Type B pancreatic cell (in vitro differentiated cells): ENCODE data around the gene PRKCZ. TPM values are rescaled to one million over a fixed set of nuclear protein-coding genes. Genes with fewer than 3 reads are reported as not detected.

ENCODE experiments used
- DNase-seq: peaks from one replicate; pipeline ENCODE4 v3.0.0; 2021; ENCODE audit warnings: mixed read lengths; ENCODE audit not compliant: unreplicated experiment; ENCODE audit errors: extremely low spot score
- H3K27ac Mint-ChIP-seq: 2 replicates; pipeline ENCODE4 v1.8.0; 2021; ENCODE audit warnings: mild to moderate bottlenecking, mixed read lengths
- H3K27me3 Mint-ChIP-seq: 2 replicates; pipeline ENCODE4 v1.8.0; 2021; ENCODE audit warnings: mixed read lengths
- H3K36me3 Mint-ChIP-seq: 2 replicates; pipeline ENCODE4 v1.8.0; 2021; ENCODE audit warnings: mixed read lengths
- H3K4me1 Mint-ChIP-seq: one replicate; pipeline ENCODE4 v1.8.0; 2021; ENCODE audit warnings: mixed read lengths; ENCODE audit not compliant: unreplicated experiment
- H3K4me3 Mint-ChIP-seq: 2 replicates; pipeline ENCODE4 v1.8.0; 2021; ENCODE audit warnings: mild to moderate bottlenecking, mixed read lengths
- H3K9me3 Mint-ChIP-seq: 2 replicates; pipeline ENCODE4 v1.8.0; 2021; ENCODE audit warnings: mixed read lengths
- total RNA-seq: library from RNA; stranded (reverse); gene quantifications from 2 replicates; pipeline ENCODE4 v1.2.1, GENCODE V29; 2021; ENCODE audit warnings: low replicate concordance
- TF ChIP-seq, protein P1 (sequence below): fragments of 200-600 bp; sonication (generic); conservative IDR thresholded peaks from 2 replicates; pipeline ENCODE4 v1.5.0; 2021; ENCODE audit warnings: antibody characterized with exemption, mild to moderate bottlenecking

The PRKCZ gene
- total RNA-seq, 1 donor from 2014 or later: 33.2 TPM

DNA sequence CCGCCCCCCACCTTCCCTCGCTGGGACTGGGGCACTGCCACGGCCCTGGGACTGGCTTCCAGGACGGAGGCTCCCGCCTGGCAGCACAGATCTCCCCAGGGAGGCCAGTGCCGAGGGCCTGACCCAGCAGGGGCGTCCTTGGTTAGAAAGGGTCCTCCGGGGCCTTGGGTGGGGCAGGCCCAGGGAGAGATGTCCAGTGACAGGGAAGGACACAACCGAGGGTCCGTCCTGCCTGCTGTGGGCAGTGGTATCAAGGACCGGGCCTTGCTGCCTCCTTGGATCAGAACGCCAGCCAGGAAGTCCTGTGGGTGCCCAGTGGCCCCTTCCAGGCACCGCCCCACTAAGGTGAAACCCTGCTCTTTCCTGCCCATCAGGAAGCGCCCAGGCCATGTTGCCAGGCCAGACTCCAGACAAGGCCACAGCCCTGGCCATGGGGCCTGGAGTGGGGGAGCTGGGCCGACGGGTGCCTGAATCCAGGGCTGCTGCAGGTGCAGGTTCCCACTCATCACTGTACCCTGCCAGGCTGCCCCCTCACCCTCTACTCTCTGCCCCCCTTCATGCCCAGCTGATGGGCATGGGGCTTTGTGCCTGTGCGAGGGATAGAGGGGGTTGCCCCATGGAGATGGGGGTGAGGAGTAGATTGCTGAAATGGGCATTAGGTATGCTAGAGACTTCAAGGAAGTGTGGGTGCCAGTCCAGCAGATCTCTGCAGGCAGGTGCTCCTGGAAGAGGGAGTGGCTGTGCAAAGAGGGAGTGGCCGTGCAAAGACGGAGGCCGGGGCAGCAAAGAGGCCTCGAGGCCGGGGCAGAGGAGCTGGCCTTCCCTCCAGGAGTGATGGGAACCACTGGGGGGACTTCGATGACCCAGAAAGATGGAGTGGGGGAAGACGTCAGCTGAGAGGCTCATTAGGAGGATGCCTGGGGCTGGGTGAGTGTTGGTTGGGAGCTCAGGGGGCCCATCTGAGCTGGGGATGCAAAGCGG is 2.2 kb upstream of the PRKCZ start:
- H3K4me3 Mint-ChIP-seq: peak overlapping the region; percentile 82
- H3K36me3 Mint-ChIP-seq: no peaks in the 10 kb centered on the region
- H3K27me3 Mint-ChIP-seq: peaks cover 42% of the 10 kb centered on the region
- TF ChIP-seq, protein P1, sequence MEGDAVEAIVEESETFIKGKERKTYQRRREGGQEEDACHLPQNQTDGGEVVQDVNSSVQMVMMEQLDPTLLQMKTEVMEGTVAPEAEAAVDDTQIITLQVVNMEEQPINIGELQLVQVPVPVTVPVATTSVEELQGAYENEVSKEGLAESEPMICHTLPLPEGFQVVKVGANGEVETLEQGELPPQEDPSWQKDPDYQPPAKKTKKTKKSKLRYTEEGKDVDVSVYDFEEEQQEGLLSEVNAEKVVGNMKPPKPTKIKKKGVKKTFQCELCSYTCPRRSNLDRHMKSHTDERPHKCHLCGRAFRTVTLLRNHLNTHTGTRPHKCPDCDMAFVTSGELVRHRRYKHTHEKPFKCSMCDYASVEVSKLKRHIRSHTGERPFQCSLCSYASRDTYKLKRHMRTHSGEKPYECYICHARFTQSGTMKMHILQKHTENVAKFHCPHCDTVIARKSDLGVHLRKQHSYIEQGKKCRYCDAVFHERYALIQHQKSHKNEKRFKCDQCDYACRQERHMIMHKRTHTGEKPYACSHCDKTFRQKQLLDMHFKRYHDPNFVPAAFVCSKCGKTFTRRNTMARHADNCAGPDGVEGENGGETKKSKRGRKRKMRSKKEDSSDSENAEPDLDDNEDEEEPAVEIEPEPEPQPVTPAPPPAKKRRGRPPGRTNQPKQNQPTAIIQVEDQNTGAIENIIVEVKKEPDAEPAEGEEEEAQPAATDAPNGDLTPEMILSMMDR: no peak
- H3K27ac Mint-ChIP-seq: peak overlapping the region; percentile 74
- DNase-seq: no peak
- H3K4me1 Mint-ChIP-seq: peaks cover 16% of the 10 kb centered on the region
- no peaks in the 10 kb centered on the region for H3K9me3 Mint-ChIP-seq

DNA sequence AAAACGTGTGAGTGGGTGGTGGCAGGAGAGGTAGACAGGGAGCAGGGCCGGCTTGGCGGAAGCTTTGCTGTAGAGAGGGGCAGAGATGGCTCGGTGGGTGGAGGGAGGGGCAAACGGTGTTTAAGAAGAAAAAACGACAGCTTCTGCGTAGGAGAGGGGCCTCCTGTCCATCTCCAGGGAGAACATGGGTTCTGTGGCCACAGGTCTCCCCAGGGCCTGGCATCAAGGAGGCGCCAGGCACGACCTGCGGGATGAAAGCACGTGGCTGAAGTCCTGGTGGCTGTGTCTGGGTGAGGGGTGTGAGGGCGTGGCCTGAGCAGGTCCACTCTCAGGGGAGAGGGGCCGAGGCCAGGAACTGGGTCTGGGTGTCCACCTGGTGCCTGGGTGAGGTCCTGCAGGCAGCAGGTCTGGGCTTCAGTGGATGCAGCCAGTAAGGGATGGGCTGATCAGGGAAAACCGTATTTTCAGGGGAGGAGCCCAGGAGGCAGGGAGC is 940 bp upstream of the PRKCZ start:
- DNase-seq: no peak
- TF ChIP-seq, protein P1: peak; percentile 61
- peaks cover 16% of the 10 kb centered on the region for H3K4me1 Mint-ChIP-seq
- H3K4me3 Mint-ChIP-seq: peak overlapping the region; percentile 88
- no peaks in the 10 kb centered on the region for H3K36me3 Mint-ChIP-seq
- peaks cover 37% of the 10 kb centered on the region for H3K27me3 Mint-ChIP-seq
- peak overlapping the region; percentile 89 for H3K27ac Mint-ChIP-seq
- no peaks in the 10 kb centered on the region for H3K9me3 Mint-ChIP-seq

DNA sequence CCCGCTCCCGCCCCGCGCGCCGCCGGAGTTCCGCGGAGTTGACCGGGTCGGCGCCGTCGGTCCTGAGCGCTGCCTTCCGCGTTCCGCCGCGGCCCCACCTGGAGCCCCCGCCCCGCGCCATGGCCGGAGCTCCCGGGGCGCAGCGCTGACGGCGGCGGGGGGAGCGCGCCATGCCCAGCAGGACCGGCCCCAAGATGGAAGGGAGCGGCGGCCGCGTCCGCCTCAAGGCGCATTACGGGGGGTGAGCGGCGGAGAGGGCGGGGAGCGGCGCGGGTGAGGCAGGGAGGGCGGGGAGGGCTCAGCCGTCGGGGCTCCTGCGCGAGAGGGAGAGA is 216 bp downstream of the PRKCZ start:
- Mint-ChIP-seq H3K27ac (no peak overlapping the region), H3K9me3 (no peaks in the 10 kb centered on the region), H3K4me3 (no peak overlapping the region), H3K4me1 (peaks cover 14% of the 10 kb centered on the region), H3K36me3 (no peaks in the 10 kb centered on the region), H3K27me3 (peaks cover 36% of the 10 kb centered on the region)
- DNase-seq: no peak
- TF ChIP-seq, protein P1: no peak

DNA sequence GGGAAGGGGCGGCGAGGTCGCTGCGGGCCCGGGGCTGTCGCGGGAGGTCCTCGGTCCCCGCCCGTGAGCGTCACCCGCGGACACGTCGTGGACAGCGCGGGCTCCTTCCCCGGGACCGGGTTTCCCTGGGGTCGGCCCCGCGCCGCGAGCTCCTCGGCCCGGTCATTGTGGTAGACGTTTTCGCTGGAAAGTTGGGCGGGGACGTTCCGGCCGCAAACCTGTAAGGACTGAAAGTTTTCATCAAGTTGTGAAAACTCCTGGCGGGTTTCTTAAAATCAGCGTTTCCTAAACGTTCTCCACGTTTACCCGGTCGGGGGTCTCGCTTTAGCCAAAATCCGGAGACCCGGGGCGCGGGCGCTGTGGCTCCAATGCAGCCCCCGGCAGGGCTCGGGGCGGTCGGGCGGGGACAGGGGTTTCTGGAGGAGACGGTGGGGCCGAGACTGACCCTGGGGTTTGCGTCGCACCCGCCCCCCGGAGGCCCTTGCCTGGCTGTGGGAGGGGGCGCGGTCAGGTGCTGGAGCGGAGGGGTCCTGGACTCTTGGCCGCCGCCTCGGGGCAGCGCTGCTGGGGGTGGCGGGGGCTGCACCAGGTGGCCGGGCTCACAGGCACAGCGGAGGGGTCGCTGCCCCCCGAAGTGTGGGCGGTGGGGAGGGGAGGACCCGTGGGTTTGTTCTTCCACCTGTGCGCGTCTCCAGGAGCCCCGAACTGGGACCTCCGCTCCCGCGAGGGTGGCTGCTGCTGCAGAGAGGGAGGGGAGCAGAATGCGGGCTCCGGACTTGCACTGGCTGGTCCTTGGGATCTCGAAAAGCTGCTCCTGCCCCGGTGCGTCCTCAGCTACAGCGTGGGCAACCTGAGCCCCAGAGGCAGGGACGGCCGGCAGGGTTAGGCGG is 827 bp downstream of the PRKCZ start:
- Mint-ChIP-seq H3K4me3 (peak overlapping the region; percentile 76), H3K27me3 (peaks cover 30% of the 10 kb centered on the region), H3K36me3 (no peaks in the 10 kb centered on the region), H3K4me1 (peaks cover 9% of the 10 kb centered on the region), H3K9me3 (no peaks in the 10 kb centered on the region), H3K27ac (no peak overlapping the region)
- TF ChIP-seq, protein P1: no peak
- no peak for DNase-seq

DNA sequence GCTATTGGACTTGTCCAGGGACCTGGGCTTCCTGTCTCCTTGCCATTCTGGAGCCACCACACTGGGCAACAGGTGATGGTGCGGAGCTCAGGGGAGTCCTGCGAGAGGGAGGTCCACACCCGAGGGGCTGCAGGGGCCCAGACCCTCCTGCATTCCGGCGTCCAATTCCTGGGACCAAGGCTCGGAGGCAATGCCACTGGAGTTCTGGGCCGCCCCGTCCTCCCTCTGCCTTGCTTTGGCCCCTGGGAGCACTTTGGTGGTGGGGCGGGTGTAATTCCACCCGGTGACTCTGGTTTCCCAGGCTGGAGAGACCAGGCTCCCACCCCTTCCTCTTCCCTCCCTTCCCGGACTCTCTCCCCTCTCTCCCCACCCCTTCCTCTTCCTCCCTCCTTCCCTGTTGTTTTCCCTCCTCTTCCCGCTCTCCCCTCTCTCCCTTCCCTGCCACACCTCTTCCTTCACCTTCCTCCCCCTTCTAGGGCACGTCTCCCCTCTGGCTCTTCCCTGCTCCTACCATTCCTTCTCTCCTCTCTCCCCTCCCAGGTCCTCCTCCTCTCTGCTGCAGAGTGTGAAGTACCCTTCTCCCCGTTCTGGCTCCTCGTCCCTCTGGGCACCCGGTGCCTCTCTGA is 2.0 kb downstream of the PRKCZ start:
- Mint-ChIP-seq H3K4me3 (peak overlapping the region; percentile 81), H3K4me1 (peaks cover 9% of the 10 kb centered on the region), H3K27ac (no peak overlapping the region), H3K27me3 (peaks cover 29% of the 10 kb centered on the region), H3K36me3 (no peaks in the 10 kb centered on the region), H3K9me3 (no peaks in the 10 kb centered on the region)
- DNase-seq: no peak
- TF ChIP-seq, protein P1: no peak
